HG03558 (cell line): ENCODE results near the gene HCCS.
A peak's percentile ranks its signal among the peaks of the same experiment; 100 is the strongest.
"Not testable (repeated sequence)": the region's sequence is repeated elsewhere in the genome, so short reads cannot be mapped to it uniquely, and the experiment has no call there.

Experiments
- ATAC-seq: cut with Tn5 transposase; IDR thresholded peaks from one replicate; pipeline ENCODE4 v1.9.1; 2021; ENCODE audit warnings: moderate number of reproducible peaks; ENCODE audit not compliant: unreplicated experiment; ENCODE audit errors: extremely low read depth

Gene HCCS

DNA sequence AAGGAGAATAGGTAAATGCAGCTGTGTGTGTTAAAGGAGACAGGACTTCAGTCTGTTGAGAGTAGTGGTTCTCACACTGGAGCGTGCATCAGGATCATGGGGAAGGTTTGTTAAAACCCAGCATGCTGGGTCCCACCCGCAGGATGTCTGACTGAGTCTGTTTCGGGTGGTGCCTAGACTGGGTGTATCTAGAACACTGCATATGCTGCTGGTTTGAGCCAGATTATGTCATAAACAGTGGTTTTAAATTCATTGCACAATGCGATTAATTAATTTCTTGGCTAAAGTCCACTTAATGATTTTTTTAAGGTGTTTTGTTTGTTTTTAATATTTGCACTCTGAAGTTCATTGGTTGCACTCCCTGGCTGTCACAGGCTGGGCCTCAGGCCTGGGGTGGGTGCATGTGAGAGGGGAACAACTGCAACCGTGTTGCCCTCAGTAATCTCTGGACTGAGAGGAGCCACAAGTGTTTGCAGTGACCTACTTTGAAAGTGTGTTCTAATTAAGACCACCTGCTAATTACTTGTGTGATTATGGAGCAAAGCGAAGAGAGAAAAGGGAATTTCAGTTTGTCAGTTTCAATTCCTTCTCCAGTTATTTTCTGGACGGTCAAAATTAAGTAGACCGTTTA lies 8.3 kb downstream of the HCCS start:
- ATAC-seq = no peak

GRCh38 chrX:11123087-11123486 lies 12.0 kb downstream of the HCCS start:
- not testable (repeated sequence) for ATAC-seq

DNA sequence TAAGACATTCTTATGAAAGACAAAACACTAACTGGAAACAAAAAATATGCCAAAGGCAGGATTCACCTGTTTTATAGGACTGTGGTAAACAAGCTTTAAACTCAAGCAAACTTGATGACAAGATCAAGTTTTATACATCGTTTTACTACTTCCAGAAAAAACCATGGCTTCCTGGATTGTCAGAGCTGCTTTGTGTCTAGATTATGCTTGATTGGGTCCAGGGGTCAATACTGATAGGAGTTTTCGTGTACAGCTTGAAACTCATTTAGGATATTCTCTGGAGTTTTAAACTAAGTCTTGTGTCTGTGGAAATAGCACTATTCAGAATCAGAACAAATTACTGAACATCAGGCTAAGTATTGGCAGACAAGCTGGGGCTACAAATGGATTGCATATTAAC lies 13.0 kb downstream of the HCCS start:
- ATAC-seq = no peak

- ATAC-seq = no peak
Observed at GRCh38 chrX:11125060-11125459, 13.9 kb downstream of the HCCS start.

- ATAC-seq = no peak
Observed at GRCh38 chrX:11129534-11130105, 18.5 kb downstream of the HCCS start.

GRCh38 chrX:11130136-11130535 lies 19.0 kb downstream of the HCCS start:
- no peak for ATAC-seq

- no peak for ATAC-seq
Observed at GRCh38 chrX:11131146-11131545, 20.0 kb downstream of the HCCS start.

GRCh38 chrX:11135564-11136185 lies 24.5 kb downstream of the HCCS start:
- ATAC-seq = no peak

DNA sequence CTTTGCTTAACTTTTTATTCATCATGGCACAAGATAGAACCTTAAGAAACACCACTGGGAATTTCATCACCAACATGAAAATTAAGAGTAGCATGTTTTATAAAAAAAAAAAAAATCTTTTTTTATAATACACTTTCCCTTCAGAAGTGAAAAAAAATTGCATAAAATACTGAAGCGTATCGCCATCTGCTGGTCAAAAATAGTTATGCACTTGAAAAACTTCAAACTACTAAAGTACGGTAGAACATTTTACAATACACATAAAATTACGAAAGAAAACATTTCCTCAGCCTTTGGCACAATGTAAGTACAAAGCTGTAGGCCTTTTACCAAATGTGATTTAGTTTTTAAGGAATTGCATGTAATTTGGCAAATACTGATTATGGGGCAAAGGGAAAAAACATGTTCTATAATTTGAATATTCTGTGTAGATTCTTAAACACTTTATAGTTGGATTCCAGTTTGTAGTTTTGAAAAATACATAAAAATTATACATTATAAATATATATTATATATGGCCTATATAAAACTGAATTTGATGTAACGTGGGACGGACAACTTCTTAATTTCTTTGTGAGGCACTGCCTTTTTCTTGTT lies 26.5 kb downstream of the HCCS start:
- ATAC-seq = no peak

DNA sequence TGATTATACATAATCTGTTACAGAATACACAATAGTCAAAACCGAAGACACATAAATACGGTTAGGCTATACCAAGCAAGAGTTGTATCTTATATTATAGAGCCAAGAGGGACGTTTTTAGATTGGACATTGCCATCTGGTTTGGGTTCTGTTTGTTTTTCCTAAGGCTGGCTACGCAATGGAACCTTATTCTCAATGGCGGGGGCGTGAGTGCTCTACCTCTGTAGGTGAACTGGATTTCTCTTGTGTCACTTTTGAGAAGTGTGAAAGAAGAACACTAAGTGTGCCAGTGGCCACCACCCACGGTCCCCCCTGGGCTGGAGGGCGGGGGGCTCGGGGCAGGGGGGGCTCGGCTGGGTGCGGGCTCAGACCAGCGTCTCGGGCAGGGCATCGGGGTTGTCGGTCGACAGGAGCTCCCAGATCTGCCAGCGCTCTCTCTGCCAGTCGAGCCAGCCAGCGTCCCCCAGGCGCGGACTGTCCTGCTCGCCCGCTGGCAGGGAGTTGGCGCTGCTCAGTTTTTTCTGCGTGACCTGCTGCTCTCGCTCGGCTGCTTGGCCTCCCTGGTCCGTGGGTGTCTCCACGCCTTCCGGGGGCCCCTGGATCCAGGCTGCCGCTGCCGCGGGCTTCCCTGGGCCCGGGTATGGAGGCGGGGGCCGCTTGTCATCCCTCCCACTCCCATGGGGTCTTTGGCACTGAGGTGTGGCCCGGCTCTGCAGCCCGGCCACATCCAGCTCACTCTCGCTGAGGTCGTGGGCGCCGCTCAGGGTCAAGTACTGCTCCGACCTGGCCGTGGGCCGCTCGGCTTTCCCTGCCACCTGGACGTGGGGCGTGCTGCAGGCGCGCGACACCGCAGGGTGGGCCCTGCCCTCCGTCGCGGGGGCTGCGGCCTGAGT lies 27.6 kb downstream of the HCCS start:
- ATAC-seq = no peak

DNA sequence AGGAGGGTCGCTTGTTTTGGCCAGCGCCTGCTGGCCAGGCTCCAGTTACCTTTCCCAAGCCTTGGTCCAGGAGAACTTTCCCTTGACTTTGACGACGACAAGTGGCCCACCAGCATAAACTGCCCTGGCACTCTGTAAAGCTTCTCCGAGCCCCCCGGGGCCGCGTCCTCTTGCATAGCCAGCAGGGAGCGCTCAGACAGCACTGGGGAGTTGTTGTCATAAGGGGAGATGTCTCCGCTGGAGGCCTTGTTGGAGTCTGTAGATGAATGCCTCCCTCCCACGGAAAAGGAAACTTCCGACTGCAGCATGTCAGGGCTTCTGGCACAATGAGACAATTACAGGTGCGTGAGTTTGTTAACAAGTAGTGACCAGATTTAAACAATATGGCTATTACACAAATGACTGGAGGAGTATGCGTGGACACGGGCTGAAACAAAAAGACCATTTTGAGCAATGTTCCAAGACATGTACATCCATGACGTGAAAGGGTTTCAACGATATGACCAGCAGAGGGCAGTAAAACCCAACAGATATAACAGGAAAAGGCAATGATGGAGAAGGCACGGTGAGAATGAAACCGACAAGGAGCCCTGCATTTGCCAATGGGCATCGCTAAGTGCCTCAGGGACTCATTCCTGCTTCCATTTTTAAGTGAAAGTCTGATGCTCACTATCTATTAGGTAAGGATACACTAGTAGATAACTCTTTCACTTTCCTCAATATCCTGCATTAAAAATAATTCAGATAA lies 33.0 kb downstream of the HCCS start:
- peak; percentile 83 for ATAC-seq

DNA sequence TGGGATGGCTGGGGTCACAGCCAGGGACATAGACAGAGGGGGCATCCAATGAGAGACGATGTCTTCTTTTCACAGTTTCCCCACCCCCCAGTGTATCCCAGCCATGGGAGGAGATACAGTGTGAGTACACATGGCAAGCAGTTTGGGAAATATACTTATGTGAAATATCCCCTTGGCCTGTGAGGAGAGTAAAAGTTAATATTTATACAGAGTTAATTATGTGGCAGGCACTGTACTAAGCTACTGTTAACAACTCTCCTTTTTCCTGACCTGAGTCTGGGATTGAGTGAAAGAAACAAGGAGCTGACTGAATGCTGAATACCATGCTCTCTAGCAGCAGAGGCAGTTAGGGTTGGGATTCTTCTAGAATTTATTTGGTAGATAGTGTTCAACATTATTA lies 35.3 kb downstream of the HCCS start:
- ATAC-seq = no peak

GRCh38 chrX:11148401-11148800 lies 37.3 kb downstream of the HCCS start:
- no peak for ATAC-seq

DNA sequence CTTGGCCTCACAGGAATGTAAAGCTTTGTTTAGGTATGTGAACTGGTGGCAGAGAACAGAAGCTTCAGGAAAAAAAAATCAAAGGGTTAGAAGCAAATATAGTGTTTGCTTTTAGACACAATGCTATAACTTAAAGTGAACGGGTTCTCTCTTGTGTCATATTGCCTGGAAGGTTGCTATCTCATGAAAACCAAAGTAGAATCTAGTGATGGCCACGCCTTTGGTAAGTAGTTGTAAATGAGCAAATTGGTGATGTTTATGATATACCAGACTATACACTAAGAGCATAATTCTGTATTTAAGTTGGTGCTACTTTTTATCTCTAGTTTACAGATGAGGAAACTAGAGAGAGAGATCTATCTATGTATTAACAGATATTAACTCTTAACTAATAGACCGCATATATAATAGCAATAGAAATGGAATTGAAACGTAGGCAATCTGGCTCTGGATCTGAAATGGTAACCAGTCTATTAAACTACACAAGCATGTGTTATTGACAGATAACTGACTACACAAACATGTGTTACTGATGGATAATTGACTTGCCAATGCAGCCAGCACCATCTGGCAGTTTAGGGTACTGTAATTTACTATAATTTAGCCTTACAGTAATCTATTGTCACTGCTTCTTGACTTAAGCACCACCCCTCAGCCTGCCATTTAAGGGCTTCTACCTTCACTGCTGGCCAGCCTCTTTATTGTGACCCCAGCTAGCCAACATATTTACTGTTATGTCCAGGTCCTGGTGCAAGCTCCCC lies 40.8 kb downstream of the HCCS start:
- no peak for ATAC-seq

GRCh38 chrX:11159149-11159548 lies 48.0 kb downstream of the HCCS start:
- ATAC-seq = no peak

- ATAC-seq = no peak
Observed at GRCh38 chrX:11164433-11164832, 53.3 kb downstream of the HCCS start.

DNA sequence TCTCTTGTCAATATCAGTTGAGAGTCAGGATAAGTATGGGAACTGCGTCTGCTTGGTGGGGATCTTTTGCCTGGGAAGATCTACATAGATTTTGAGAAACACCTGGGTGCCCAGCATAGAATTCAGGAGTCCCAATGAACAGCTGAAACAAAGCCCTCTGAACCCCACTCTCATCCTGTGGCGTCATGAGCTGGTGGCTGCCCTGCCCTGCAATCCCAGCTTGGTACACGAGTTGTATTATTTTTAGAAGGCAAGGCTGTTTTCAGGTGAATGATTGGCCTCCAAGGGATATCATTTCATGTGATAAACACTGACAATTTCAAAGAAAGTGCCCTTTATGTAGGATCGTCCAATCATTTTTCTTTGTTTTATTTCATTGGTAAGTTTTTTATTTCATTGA lies 60.8 kb downstream of the HCCS start:
- no peak for ATAC-seq

DNA sequence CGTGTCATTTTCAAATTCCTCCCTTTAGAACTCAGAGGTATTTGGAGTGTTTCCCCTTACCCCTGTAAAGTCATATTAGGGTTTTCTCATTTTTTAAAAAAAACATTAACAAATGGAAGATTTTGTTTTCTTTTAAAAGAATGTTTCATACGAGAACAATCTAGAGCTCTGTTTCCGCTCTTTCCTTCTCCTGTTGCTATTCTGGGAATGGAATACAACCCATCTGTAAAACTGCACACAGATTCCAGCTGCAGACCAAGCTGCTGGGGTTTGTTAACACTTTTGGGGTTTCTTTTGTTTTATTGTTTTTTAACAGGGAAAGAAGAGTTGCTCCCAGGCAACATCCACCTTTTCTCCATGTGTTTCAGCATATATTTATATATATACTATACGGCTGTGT lies 61.3 kb downstream of the HCCS start:
- no peak for ATAC-seq
